ENCODE data around the gene BAMBI. TPM values are rescaled to one million over a fixed set of nuclear protein-coding genes. Genes with fewer than 3 reads are reported as not detected.

BAMBI gene
- total RNA-seq, 1 donor from 2014 or later: 13.3 TPM

GRCh38 chr10:28684157-28684985 lies 7.0 kb downstream of the BAMBI start:
- no peak for TF ChIP-seq CTCF (IDR thresholded peaks at IDR 0.05; ENCODE audit: unreplicated experiment)
- H3K9me3 Mint-ChIP-seq (ENCODE audit: unreplicated experiment): no peaks in the 10 kb centered on the region
- peaks cover 8% of the 10 kb centered on the region for H3K36me3 Mint-ChIP-seq (ENCODE audit: low read depth, unreplicated experiment)
- peaks cover 41% of the 10 kb centered on the region for H3K4me1 Mint-ChIP-seq (ENCODE audit: unreplicated experiment)
- no peak for DNase-seq (ENCODE audit: low spot score)
- H3K27ac Mint-ChIP-seq (ENCODE audit: unreplicated experiment): no peak overlapping the region
- no peak overlapping the region for H3K4me3 Mint-ChIP-seq (ENCODE audit: unreplicated experiment)
- no peaks in the 10 kb centered on the region for H3K27me3 Mint-ChIP-seq (ENCODE audit: unreplicated experiment)

- no peak for TF ChIP-seq CTCF (IDR thresholded peaks at IDR 0.05; ENCODE audit: unreplicated experiment)
- peaks cover 8% of the 10 kb centered on the region for H3K36me3 Mint-ChIP-seq (ENCODE audit: low read depth, unreplicated experiment)
- no peak overlapping the region for H3K4me3 Mint-ChIP-seq (ENCODE audit: unreplicated experiment)
- no peak for DNase-seq (ENCODE audit: low spot score)
- no peaks in the 10 kb centered on the region for H3K27me3 Mint-ChIP-seq (ENCODE audit: unreplicated experiment)
- H3K9me3 Mint-ChIP-seq (ENCODE audit: unreplicated experiment): no peaks in the 10 kb centered on the region
- H3K27ac Mint-ChIP-seq (ENCODE audit: unreplicated experiment): no peak overlapping the region
- peaks cover 38% of the 10 kb centered on the region for H3K4me1 Mint-ChIP-seq (ENCODE audit: unreplicated experiment)
Observed at GRCh38 chr10:28684986-28685580, 7.8 kb downstream of the BAMBI start.

- DNase-seq (ENCODE audit: low spot score): no peak
- H3K27me3 Mint-ChIP-seq (ENCODE audit: unreplicated experiment): no peaks in the 10 kb centered on the region
- no peak for TF ChIP-seq CTCF (IDR thresholded peaks at IDR 0.05; ENCODE audit: unreplicated experiment)
- H3K27ac Mint-ChIP-seq (ENCODE audit: unreplicated experiment): no peak overlapping the region
- peaks cover 8% of the 10 kb centered on the region for H3K36me3 Mint-ChIP-seq (ENCODE audit: low read depth, unreplicated experiment)
- H3K4me1 Mint-ChIP-seq (ENCODE audit: unreplicated experiment): peaks cover 36% of the 10 kb centered on the region
- no peaks in the 10 kb centered on the region for H3K9me3 Mint-ChIP-seq (ENCODE audit: unreplicated experiment)
- no peak overlapping the region for H3K4me3 Mint-ChIP-seq (ENCODE audit: unreplicated experiment)
Observed at GRCh38 chr10:28685717-28686116, 8.4 kb downstream of the BAMBI start.

GRCh38 chr10:28686835-28687682 lies 9.7 kb downstream of the BAMBI start:
- no peak overlapping the region for H3K4me3 Mint-ChIP-seq (ENCODE audit: unreplicated experiment)
- no peak for TF ChIP-seq CTCF (IDR thresholded peaks at IDR 0.05; ENCODE audit: unreplicated experiment)
- no peak overlapping the region for H3K27ac Mint-ChIP-seq (ENCODE audit: unreplicated experiment)
- no peak for DNase-seq (ENCODE audit: low spot score)
- H3K9me3 Mint-ChIP-seq (ENCODE audit: unreplicated experiment): no peaks in the 10 kb centered on the region
- peaks cover 23% of the 10 kb centered on the region for H3K4me1 Mint-ChIP-seq (ENCODE audit: unreplicated experiment)
- peaks cover 3% of the 10 kb centered on the region for H3K36me3 Mint-ChIP-seq (ENCODE audit: low read depth, unreplicated experiment)
- no peaks in the 10 kb centered on the region for H3K27me3 Mint-ChIP-seq (ENCODE audit: unreplicated experiment)

Data from endothelial cell (in vitro differentiated cells).